HEK293 (cell line): ENCODE results near the gene ADIPOR1.
A peak's percentile ranks its signal among the peaks of the same experiment; 100 is the strongest.

Experiments used
- CTCF ChIA-PET: fragments of 350-600 bp; formaldehyde crosslinking; extraction: SDS; loops from one replicate; lab custom pipeline; 2021; ENCODE audit warnings: antibody characterized with exemption; lab: Yijun Ruan, JAX
- POLR2A ChIA-PET: fragments of 300-600 bp; formaldehyde crosslinking; extraction: SDS; loops from one replicate; lab custom pipeline; 2020; ENCODE audit warnings: antibody characterized with exemption, inconsistent platforms; lab: Yijun Ruan, JAX
- H3K27ac ChIP-seq: fragments of 200-500 bp; sonication (Bioruptor generic); 2 replicates; pipeline ENCODE4 v1.5.1; 2014; ENCODE audit warnings: low read depth, low read length, control low read depth, inconsistent platforms; ENCODE audit errors: extremely low read depth
- H3K36me3 ChIP-seq, 2 experiments: fragments of 200-500 bp in 1 of 2; sonication (Bioruptor generic) in 1 of 2; 1 replicate in 1 of 2; 2 replicates in 1 of 2; pipeline ENCODE4 v1.5.1; 2014 to 2017; ENCODE audit warnings: inconsistent platforms in 2 of 2, low read length in 2 of 2; ENCODE audit not compliant: control insufficient read depth in 2 of 2, insufficient read depth in 1 of 2
- H3K4me1 ChIP-seq: fragments of 200-500 bp; sonication (Bioruptor generic); 2 replicates; pipeline ENCODE4 v1.5.1; 2014; ENCODE audit warnings: mild to moderate bottlenecking, low read length, inconsistent platforms; ENCODE audit not compliant: control insufficient read depth, insufficient read depth
- H3K4me3 ChIP-seq: 2 replicates; pipeline ENCODE4 v1.5.1; 2011; ENCODE audit warnings: low read depth, mild to moderate bottlenecking, control low read depth, low read length, moderate library complexity
- H3K9me3 ChIP-seq: fragments of 200-500 bp; sonication (Bioruptor generic); 2 replicates; pipeline ENCODE4 v1.5.1; 2014; ENCODE audit warnings: low read depth, low read length, inconsistent platforms; ENCODE audit not compliant: control insufficient read depth, insufficient read depth
- EGR2 ChIP-seq: fragments of 450-650 bp; formaldehyde crosslinking; IDR thresholded peaks from 2 replicates; pipeline ENCODE4 v1.5.1; 2016; ENCODE audit warnings: low read depth, missing biosample characterization, missing genetic modification characterization
- GLIS1 ChIP-seq: fragments of 450-650 bp; formaldehyde crosslinking; IDR thresholded peaks from 2 replicates; pipeline ENCODE4 v1.5.1; 2016; ENCODE audit warnings: missing biosample characterization, missing genetic modification characterization
- GLIS2 ChIP-seq: fragments of 450-650 bp; formaldehyde crosslinking; IDR thresholded peaks from 2 replicates; pipeline ENCODE4 v1.5.1; 2016; ENCODE audit warnings: missing biosample characterization, missing genetic modification characterization
- KLF10 ChIP-seq: fragments of 450-650 bp; IDR thresholded peaks from 2 replicates; pipeline ENCODE4 v1.5.1; 2018; ENCODE audit warnings: missing biosample characterization, mild to moderate bottlenecking, missing genetic modification characterization
- KLF16 ChIP-seq: fragments of 450-650 bp; formaldehyde crosslinking; IDR thresholded peaks from 2 replicates; pipeline ENCODE4 v1.5.1; 2017; ENCODE audit warnings: missing biosample characterization, missing genetic modification characterization
- MYNN ChIP-seq: fragments of 450-650 bp; formaldehyde crosslinking; IDR thresholded peaks from 2 replicates; pipeline ENCODE4 v1.5.1; 2016; ENCODE audit warnings: missing biosample characterization, missing genetic modification characterization, borderline replicate concordance
- OSR2 ChIP-seq: fragments of 450-650 bp; formaldehyde crosslinking; IDR thresholded peaks from 2 replicates; pipeline ENCODE4 v1.5.1; 2016; ENCODE audit warnings: missing biosample characterization, missing genetic modification characterization
- PATZ1 ChIP-seq: fragments of 450-650 bp; formaldehyde crosslinking; IDR thresholded peaks from 2 replicates; pipeline ENCODE4 v1.5.1; 2016; ENCODE audit warnings: missing biosample characterization, missing genetic modification characterization
- SP3 ChIP-seq: fragments of 450-650 bp; formaldehyde crosslinking; IDR thresholded peaks from 2 replicates; pipeline ENCODE4 v1.5.1; 2016; ENCODE audit warnings: missing biosample characterization, missing genetic modification characterization
- ZBTB17 ChIP-seq: fragments of 450-650 bp; formaldehyde crosslinking; IDR thresholded peaks from 2 replicates; pipeline ENCODE4 v1.5.1; 2016; ENCODE audit warnings: missing biosample characterization, missing genetic modification characterization
- ZBTB26 ChIP-seq: fragments of 450-650 bp; formaldehyde crosslinking; optimal IDR thresholded peaks from 2 replicates; pipeline ENCODE3; 2016; ENCODE audit warnings: missing biosample characterization, mild to moderate bottlenecking, missing genetic modification characterization
- ZBTB48 ChIP-seq: fragments of 450-650 bp; formaldehyde crosslinking; IDR thresholded peaks from 2 replicates; pipeline ENCODE4 v1.5.1; 2016; ENCODE audit warnings: missing biosample characterization, missing genetic modification characterization
- ZBTB8A ChIP-seq: fragments of 450-650 bp; formaldehyde crosslinking; IDR thresholded peaks from 2 replicates; pipeline ENCODE4 v1.5.1; 2016; ENCODE audit warnings: missing biosample characterization, missing genetic modification characterization
- ZNF174 ChIP-seq: fragments of 450-650 bp; formaldehyde crosslinking; IDR thresholded peaks from 2 replicates; pipeline ENCODE4 v1.5.0; 2017; ENCODE audit warnings: missing biosample characterization, mild to moderate bottlenecking, missing genetic modification characterization
- ZNF239 ChIP-seq: fragments of 450-650 bp; formaldehyde crosslinking; IDR thresholded peaks from 2 replicates; pipeline ENCODE4 v1.5.1; 2016; ENCODE audit warnings: missing biosample characterization, missing genetic modification characterization
- ZNF335 ChIP-seq: fragments of 450-650 bp; formaldehyde crosslinking; conservative IDR thresholded peaks from 2 replicates; pipeline ENCODE4 v1.5.1; 2016; ENCODE audit warnings: missing biosample characterization, missing genetic modification characterization
- ZNF501 ChIP-seq: fragments of 450-650 bp; formaldehyde crosslinking; IDR thresholded peaks from 2 replicates; pipeline ENCODE4 v1.5.1; 2016; ENCODE audit warnings: missing biosample characterization, missing genetic modification characterization
- ZNF558 ChIP-seq: fragments of 450-650 bp; formaldehyde crosslinking; IDR thresholded peaks from 2 replicates; pipeline ENCODE4 v1.5.1; 2016; ENCODE audit warnings: missing biosample characterization, missing genetic modification characterization
- ZNF561 ChIP-seq: fragments of 450-650 bp; IDR thresholded peaks from 2 replicates; pipeline ENCODE4 v1.5.1; 2018; ENCODE audit warnings: missing biosample characterization, missing genetic modification characterization, borderline replicate concordance
- ZNF585B ChIP-seq: fragments of 450-650 bp; formaldehyde crosslinking; IDR thresholded peaks from 2 replicates; pipeline ENCODE4 v1.5.1; 2016; ENCODE audit warnings: missing biosample characterization, missing genetic modification characterization
- ZNF596 ChIP-seq: fragments of 450-650 bp; IDR thresholded peaks from 2 replicates; pipeline ENCODE4 v1.5.0; 2018; ENCODE audit warnings: missing biosample characterization, mild to moderate bottlenecking, missing genetic modification characterization, moderate library complexity
- ZNF624 ChIP-seq: fragments of 450-650 bp; formaldehyde crosslinking; IDR thresholded peaks from 2 replicates; pipeline ENCODE4 v1.5.1; 2017; ENCODE audit warnings: missing biosample characterization, missing genetic modification characterization
- ZNF626 ChIP-seq: fragments of 450-650 bp; sonication (Bioruptor Pico); formaldehyde crosslinking; IDR thresholded peaks from 2 replicates; pipeline ENCODE4 v1.5.1; 2018; ENCODE audit warnings: missing biosample characterization, missing genetic modification characterization, inconsistent platforms
- ZNF660 ChIP-seq: fragments of 450-650 bp; IDR thresholded peaks from 2 replicates; pipeline ENCODE4 v1.5.1; 2018; ENCODE audit warnings: missing biosample characterization, mild to moderate bottlenecking, missing genetic modification characterization
- ZNF692 ChIP-seq: fragments of 450-650 bp; formaldehyde crosslinking; IDR thresholded peaks from 2 replicates; pipeline ENCODE4 v1.5.1; 2016; ENCODE audit warnings: missing biosample characterization, missing genetic modification characterization
- ZNF792 ChIP-seq: fragments of 450-650 bp; formaldehyde crosslinking; IDR thresholded peaks from 2 replicates; pipeline ENCODE4 v1.5.1; 2016; ENCODE audit warnings: missing biosample characterization, missing genetic modification characterization
- ZNF843 ChIP-seq: fragments of 450-650 bp; formaldehyde crosslinking; IDR thresholded peaks from 2 replicates; pipeline ENCODE4 v1.5.1; 2016; ENCODE audit warnings: missing biosample characterization, missing genetic modification characterization
- ZSCAN30 ChIP-seq: fragments of 450-650 bp; IDR thresholded peaks from 2 replicates; pipeline ENCODE4 v1.5.1; 2018; ENCODE audit warnings: missing biosample characterization, mild to moderate bottlenecking, missing genetic modification characterization, moderate library complexity
- ZXDB ChIP-seq: fragments of 450-650 bp; formaldehyde crosslinking; IDR thresholded peaks from 2 replicates; pipeline ENCODE4 v1.5.1; 2016; ENCODE audit warnings: missing biosample characterization, missing genetic modification characterization
- TF ChIP-seq, protein P1 (sequence below): fragments of 450-650 bp; formaldehyde crosslinking; IDR thresholded peaks from 2 replicates; pipeline ENCODE4 v1.5.1; 2017; ENCODE audit warnings: missing biosample characterization, missing genetic modification characterization

ADIPOR1 gene, protein sequence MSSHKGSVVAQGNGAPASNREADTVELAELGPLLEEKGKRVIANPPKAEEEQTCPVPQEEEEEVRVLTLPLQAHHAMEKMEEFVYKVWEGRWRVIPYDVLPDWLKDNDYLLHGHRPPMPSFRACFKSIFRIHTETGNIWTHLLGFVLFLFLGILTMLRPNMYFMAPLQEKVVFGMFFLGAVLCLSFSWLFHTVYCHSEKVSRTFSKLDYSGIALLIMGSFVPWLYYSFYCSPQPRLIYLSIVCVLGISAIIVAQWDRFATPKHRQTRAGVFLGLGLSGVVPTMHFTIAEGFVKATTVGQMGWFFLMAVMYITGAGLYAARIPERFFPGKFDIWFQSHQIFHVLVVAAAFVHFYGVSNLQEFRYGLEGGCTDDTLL

DNA sequence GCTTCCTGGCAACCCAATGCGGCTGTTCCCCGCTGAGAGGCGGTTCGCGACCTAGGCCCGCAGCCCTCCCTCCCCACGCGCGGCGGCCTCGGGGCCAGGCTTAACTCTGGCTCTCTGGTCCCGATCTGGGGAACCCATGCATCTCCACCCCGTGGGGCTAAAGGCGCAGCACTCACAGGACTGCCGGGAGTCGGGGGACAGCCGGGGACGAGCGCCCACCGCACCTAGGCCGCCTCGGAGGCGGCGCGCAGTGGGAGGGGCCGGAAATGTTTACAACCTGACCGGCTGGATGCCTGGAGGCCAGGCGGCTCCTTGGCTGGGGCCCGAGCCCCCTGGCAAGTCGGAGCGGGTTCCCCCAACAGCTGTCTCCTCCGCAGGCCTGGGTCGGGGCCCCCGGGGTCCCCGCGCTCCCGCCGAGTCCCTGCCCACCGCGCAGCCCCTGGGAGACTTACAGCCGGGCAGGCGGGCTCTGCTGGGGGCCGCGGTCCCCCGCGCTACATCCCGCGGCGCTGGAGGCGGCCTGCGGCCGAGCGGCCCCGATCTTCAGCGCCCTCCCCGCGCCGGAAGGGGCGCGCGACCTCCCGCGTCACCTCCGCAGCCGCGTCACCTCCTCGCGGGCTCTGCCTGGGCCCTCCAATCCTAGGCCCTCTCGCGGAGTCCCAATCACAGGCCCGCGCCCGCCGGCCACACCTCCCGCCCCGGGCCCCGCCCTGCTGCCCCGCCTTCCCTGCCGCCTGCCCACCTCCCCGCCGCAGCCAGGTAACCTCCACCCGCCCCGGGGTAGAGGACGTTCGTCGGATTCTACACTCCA is at the start of gene ADIPOR1:
Gene ADIPOR1, minus strand, starts transcription at position 580 of the 811 bp plus-strand sequence. CDS start 7,242 bp downstream, outside the sequence.
- Histone ChIP-seq H3K36me3 (peaks cover 0 to 46% of the 10 kb centered on the region in 2 experiments; a peak in 1 of 3 replicates), H3K4me1 (peaks cover 9% of the 10 kb centered on the region), H3K9me3 (no peaks in the 10 kb centered on the region), H3K4me3 (peak within 1 kb of the TSS; percentile 88), H3K27ac (peak within 1 kb of the TSS; percentile 84)
- CTCF ChIA-PET, result no interaction called here
- POLR2A ChIA-PET, result no interaction called here
- peak; percentile 90 for TF ChIP-seq ZSCAN30 (tag by site-specific recombination)
- TF ChIP-seq MYNN (tag by site-specific recombination), result no peak
- peak; percentile 35 for TF ChIP-seq ZNF692
- peak; percentile 24; the same call in 1 of the 2 replicates for TF ChIP-seq ZNF843 (tag by site-specific recombination)
- 0 out of 2 replicates have a peak, but pooled peaks have one; percentile 46 for TF ChIP-seq ZNF624
- TF ChIP-seq, protein P1, sequence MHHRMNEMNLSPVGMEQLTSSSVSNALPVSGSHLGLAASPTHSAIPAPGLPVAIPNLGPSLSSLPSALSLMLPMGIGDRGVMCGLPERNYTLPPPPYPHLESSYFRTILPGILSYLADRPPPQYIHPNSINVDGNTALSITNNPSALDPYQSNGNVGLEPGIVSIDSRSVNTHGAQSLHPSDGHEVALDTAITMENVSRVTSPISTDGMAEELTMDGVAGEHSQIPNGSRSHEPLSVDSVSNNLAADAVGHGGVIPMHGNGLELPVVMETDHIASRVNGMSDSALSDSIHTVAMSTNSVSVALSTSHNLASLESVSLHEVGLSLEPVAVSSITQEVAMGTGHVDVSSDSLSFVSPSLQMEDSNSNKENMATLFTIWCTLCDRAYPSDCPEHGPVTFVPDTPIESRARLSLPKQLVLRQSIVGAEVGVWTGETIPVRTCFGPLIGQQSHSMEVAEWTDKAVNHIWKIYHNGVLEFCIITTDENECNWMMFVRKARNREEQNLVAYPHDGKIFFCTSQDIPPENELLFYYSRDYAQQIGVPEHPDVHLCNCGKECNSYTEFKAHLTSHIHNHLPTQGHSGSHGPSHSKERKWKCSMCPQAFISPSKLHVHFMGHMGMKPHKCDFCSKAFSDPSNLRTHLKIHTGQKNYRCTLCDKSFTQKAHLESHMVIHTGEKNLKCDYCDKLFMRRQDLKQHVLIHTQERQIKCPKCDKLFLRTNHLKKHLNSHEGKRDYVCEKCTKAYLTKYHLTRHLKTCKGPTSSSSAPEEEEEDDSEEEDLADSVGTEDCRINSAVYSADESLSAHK (tag by site-specific recombination), result no peak
- peak; percentile 81 for TF ChIP-seq SP3
- TF ChIP-seq GLIS2, result peak; percentile 90
- peak; percentile 57 for TF ChIP-seq ZNF596 (tag by site-specific recombination)
- TF ChIP-seq ZNF335, result peak; percentile 60
- TF ChIP-seq ZBTB8A (tag by site-specific recombination), result peak; percentile 31; the same call in 1 of the 2 replicates
- peak; percentile 76 for TF ChIP-seq PATZ1 (tag by site-specific recombination)
- TF ChIP-seq ZNF561 (tag by site-specific recombination), result peak; percentile 43; the same call in 1 of the 2 replicates
- TF ChIP-seq KLF10 (tag by site-specific recombination), result peak; percentile 97
- TF ChIP-seq OSR2 (tag by site-specific recombination), result 0 out of 2 replicates have a peak, but pooled peaks have one; percentile 10
- TF ChIP-seq GLIS1 (tag by site-specific recombination), result peak; percentile 99
- peak; percentile 41 for TF ChIP-seq ZBTB48 (tag by site-specific recombination)
- 0 out of 2 replicates have a peak, but pooled peaks have one; percentile 36 for TF ChIP-seq ZNF792 (tag by site-specific recombination)
- no peak for TF ChIP-seq ZNF558
- TF ChIP-seq ZNF501 (tag by site-specific recombination), result peak; percentile 57; the same call in 1 of the 2 replicates
- TF ChIP-seq ZBTB17, result no peak
- peak; percentile 53; the same call in 1 of the 2 replicates for TF ChIP-seq KLF16 (tag by site-specific recombination)
- peak; percentile 35; the same call in 1 of the 2 replicates for TF ChIP-seq EGR2 (tag by site-specific recombination)
- no peak; the same call in 1 of the 2 replicates for TF ChIP-seq ZNF626 (tag by site-specific recombination)
- peak; percentile 37 for TF ChIP-seq ZXDB (tag by site-specific recombination)
- peak; percentile 91 for TF ChIP-seq ZBTB26 (tag by site-specific recombination)
- TF ChIP-seq ZNF239 (tag by site-specific recombination), result no peak
- TF ChIP-seq ZNF585B (tag by site-specific recombination), result 0 out of 2 replicates have a peak, but pooled peaks have one; percentile 15
- TF ChIP-seq ZNF174 (tag by site-specific recombination), result no peak
- peak; percentile 69; the same call in 1 of the 2 replicates for TF ChIP-seq ZNF660 (tag by site-specific recombination)
